ENCODE data around the gene ZFP14.

The ZFP14 gene

DNA sequence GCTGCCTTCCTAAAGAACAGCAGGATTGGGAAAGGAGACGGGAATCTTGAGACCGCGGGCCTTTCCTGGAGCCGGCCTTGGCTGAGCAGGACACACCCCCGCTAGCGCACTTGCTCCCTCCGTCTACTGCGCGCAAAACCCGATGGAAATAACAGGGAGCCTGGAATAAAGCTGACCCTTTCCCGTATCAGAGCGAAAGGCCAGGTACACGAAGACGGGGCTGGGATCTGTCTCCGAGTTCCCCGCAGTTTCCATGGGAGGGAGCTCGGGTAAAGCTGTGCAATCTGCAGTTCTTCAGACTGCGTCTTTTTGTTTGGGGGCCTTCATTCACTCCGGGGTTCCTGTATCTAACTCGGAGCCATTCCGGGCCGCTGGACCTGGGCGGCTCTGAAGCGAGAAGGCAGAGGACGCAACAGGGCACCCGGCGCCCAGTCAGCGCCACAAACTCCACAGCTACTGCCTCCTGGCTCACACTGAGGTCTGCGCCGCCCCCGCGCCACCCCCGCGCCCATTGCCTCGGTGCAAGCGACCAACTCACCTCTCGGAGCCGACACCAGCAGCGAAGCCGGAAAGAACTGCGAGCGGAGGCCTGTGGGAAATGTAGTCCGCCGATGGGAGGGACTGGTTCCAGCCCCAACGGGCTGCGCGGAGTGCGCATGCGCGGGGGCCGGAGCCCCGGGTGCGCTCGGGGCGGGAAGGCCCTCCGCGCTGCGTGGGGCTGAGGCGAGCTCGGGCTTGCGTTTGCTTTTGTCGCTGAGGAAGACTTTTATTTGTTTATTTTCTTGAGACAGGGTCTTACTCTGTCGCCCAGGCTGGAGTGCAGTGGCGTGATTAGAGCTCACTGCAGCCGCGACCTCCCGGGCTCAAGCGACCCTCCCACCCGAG is at the start of gene ZFP14:
ZFP14 (minus strand) TSS at position 577 of the 885 bp plus-strand sequence. CDS start 11,309 bp downstream, outside the sequence.
- DNase-seq (ENCODE audit: low read depth in 2 of 2), result peak; percentile 84

DNA sequence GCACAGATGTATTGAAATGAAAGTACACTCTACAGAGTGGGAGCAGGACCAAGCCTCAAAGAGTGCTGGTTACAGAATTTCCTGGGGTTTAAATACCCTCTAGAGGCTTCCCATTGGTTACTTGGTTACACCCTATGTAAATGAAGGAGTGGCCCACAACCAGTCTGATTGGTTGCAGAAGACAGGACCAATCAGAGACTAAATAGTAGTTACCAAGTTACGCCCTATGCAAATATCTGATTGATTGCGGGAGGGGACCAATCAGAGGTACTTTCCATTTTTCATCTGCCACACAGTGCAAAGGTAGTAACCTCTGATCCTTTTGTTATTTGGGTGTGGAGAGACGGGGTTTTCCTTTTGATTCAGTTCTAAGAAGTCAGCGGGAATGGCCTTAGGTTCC is 44.9 kb upstream of the ZFP14 start:
- DNase-seq (ENCODE audit: low read depth in 2 of 2), result no peak

DNA sequence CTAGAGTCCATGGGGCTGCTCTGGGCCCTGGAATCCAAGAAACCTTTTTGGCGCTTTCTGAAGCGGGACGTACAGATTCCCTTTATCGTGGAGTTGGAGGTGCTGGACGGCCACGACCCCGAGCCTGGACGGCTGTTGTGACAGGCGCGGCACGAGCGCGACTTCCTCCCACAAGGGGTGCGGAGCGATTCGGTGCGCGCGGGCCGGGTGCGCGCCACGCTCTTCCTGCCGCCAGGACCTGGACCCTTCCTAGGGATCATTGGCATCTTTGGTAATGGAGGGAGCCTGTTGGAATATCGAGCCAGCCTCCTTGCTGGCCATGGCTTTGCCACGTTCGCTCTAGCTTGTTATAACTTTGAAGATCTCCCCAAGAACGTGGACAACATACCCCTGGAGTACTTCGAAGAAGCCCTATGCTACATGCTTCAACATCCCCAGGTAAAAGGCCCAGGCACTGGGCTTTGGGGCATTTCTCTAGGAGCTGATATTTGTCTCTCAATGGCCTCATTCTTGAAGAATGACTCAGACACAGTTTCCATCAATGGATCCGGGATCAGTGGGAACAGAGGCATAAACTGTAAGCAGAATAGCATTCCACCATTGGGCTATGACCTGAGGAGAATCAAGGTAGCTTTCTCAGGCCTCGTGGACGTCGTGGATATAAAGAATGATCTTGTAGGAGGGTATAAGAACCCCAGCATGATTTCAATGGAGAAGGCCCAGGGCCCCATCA is 42.9 kb upstream of the ZFP14 start:
- DNase-seq (ENCODE audit: low read depth in 2 of 2), result no peak

GRCh38 chr19:36420961-36421748 is 42.2 kb upstream of the ZFP14 start:
- peak in 1 of 2 experiments; percentile 3 for DNase-seq (ENCODE audit: low read depth in 2 of 2)

DNA sequence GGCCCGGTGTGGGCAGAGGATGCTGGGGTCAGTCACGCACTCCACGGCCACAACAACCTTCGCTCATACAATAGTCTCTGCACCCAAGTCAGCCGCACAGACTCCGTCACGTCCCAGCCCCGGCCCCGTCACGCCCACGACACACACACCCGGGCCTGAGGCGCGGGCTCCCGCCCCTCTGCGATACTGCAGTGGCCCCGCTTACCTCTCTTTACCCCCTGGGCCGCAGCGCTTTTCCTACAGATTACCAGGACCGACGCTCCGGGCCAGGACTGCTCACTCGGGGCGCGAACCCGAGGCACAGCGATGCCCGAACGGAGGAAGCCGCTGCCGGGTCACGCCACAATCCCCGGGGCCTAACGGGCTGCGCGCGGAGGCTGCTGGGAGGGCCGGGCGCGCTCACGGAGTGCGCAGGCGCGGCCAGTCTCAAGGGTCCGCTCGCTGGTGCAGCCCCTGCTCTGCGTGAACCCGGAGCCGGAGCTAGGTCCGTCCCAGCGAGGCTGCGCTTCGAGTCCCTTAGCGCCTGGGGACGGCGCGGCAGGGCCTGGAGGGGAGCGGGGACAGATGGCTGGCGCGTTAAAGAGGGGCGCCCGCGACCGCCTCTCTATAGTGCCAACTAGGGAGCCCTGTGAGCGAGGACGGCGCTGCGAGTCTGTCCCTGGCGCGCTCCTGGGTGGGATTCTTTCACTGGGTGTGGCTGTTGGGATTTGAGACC is 39.4 kb upstream of the ZFP14 start, which contains the start of gene ZFP82:
ZFP82 (minus strand) TSS at position 358 of the 715 bp plus-strand sequence. CDS start 8,855 bp downstream, outside the sequence.
- peak; percentile 55 to 63 for DNase-seq (ENCODE audit: low read depth in 2 of 2)

DNA sequence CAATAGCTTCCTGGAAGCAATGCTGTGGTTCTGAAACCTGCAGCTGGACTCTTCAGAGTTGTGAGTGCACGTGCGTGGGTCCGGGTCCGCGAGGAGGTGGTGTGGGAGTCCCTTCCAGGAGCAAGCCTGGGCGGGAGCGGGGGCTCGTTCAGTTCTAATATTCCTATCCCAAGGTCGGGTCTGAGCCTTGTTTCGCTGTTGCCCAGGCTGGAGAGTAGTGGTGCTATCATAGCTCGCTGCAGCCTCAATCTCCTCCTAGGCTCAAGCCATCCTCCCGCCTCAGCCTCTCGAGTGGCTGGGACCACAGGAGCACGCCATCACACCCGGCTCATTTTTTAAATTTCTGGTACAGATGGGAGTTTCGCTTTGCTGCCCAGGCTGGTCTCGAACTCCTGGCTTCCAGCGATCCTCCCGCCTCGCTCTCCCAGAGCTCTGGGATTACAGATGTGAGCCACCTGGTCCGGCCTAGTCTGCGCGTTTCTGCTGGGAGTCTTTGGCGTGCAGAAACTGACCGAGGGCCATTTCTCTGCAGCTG is 38.8 kb upstream of the ZFP14 start:
- no peak for DNase-seq (ENCODE audit: low read depth in 2 of 2)

DNA sequence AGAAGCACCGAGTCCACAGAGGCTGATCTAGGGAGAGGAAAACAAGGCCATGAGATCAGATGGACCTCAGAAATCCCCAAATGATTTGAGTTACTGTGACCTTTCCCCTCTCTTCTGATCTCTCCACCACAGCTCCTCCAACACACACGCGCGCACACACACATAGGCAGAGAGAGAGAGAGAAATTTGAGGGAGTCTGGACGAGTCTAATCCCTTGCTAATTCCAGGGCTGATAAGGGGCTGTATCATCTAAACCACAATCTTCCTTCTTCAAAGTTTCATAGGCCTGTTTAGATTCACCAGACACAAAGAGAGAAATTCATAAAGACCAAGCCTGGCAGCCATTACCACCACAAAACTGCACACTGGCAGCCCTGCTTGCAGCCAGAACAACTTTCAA is 30.8 kb upstream of the ZFP14 start:
- no peak for DNase-seq (ENCODE audit: low read depth in 2 of 2)

DNA sequence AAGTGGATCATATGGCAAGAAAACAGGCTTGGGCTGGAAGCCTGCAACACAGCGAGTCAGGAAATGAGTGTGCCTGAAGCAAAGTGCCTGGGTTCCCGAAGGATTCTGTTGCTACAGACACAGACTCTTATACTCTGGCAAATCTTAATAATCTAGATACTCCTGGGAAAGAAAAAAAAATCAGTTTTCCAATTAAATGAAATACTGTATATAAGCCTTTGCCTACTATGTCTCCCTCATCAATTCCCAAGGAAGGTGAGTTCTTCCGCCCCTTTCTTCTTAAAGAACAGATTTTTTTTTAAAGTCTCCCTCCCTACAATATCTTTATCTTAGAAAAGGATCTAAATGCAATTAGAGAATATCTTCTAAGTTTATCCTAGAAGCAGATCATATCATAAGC is 29.1 kb upstream of the ZFP14 start:
- DNase-seq (ENCODE audit: low read depth in 2 of 2), result no peak

DNA sequence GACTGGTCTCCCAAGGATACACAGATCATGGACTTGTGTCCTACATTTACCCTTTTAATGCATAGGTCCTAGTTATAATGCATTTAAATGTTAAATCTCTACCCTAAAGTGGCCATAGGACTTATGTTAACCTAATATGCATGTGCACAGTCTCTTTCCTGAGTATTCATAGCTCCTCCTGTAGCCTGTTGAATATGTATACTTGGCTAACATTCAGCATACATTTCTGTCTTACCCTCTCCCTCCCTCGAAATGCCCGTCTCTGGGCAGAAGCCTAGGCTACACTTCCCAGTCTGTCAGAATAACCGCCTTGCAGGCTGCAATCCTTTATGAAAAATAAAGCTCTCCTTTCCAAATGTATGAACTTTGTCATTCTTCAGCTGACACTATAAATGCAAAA is 25.5 kb upstream of the ZFP14 start:
- no peak for DNase-seq (ENCODE audit: low read depth in 2 of 2)

DNA sequence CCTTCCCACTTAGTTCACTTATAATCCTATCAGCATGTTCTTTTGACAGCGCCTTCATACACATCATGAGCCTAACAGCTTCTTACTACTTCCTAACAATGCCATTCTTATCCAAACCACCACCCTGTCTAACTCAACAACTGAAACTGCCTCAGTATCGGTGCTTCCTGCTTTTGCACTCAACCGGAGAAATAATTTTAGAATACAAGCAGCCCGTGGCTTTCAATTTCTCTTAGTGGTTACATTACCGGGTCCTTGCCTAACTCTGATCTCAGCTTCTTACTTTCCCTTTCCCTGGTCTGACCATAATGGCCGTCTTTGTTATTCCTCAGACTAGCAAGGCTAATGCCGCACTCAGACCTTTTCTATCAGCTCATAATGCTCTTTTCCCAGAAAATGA is 22.5 kb upstream of the ZFP14 start:
- no peak for DNase-seq (ENCODE audit: low read depth in 2 of 2)

- no peak for DNase-seq (ENCODE audit: low read depth in 2 of 2)
Measured at GRCh38 chr19:36398571-36398970, 19.6 kb upstream of the ZFP14 start.

GRCh38 chr19:36392916-36393673 is 14.1 kb upstream of the ZFP14 start:
- DNase-seq (ENCODE audit: low read depth in 2 of 2), result no peak

DNA sequence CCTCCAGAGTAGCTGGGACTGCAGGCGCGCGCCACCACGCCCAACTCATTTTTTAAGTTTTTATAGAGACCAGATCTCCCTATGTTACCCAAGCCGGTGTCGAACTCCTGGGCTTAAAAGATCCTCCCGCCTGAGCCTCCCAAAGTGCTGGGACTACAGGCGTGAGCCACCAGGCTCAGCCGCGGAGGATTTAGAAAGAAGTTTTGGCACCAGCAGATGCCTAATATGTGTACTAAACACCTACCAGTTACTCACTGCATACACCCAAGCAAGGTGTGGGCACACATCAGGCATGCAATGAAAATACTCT is 464 bp upstream of the ZFP14 start:
- DNase-seq (ENCODE audit: low read depth in 2 of 2), result no peak

DNA sequence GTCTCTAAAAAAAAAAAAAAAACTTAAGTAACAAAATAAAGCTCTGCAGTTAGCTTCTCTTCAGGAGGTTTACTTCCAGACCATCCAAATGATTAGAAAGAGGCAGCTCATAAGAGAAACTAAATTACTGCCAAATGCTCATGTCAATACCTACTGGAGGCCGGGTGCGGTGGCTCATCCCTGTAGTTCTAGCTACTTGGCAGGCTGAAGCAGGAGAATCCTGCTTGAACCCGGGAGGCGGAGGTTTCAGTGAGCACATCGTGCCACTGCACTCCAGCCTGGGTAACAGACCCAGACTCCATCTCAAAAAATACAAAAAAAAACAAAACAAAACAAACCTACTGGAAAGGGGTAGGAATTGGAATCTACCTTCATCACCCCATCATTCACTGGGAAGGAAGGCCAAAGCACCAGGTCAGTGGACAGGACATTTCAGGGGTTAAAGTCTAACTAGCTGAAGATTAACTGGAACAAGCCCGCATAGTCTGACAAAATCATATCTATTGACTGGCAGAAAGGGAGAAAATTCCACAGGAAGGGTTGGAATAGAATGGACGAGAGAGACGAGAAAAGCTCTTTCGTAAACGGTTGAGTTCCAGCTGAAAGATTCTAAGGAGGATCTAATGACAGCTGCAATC is 1.3 kb downstream of the ZFP14 start:
- no peak for DNase-seq (ENCODE audit: low read depth in 2 of 2)

DNA sequence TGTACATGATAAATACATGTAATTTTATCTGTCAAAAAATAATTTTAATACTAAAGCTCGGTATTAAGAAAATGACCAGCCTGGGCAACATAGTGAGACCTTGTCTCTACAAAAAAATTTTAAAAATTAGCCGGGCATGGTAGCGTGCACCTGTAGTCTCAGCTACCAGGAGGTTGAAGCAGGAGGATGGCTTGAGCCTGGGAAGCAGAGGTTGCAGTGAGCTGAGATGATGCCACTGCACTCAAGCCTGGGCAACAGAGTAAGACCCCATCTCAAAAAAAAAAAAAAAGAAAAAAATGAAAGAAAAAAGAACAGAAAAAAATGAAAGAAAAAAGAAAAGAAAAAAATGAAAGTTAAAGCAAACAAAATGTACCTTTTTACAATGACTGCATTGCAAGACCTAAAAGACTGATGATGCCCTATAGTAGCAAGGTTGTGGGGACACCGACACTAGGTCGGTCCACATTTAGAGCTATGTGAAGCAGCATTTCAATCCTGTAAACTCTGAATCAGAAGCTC is 5.3 kb downstream of the ZFP14 start:
- DNase-seq (ENCODE audit: low read depth in 2 of 2), result no peak

DNA sequence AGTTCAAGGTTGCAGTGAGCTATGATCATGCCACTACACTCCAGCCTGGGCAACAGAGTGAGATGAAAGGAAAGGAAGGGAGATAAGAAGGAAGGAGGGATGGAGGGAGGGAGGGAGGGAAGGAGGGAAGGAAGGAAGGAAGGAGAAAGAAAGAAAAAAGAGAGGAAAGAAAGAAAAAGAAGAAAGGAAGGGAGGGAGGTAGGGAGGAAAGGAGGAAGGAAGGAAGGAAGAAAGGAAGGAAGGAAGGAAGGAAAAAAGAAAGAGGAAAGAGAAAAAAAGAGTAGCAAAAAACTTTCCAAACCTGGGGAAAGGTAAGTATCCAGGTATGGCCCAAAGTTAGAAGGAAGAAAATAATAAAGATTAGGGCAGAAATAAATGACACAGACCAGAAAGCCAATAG is 7.1 kb downstream of the ZFP14 start:
- no peak for DNase-seq (ENCODE audit: low read depth in 2 of 2)

GRCh38 chr19:36363845-36364244 is 15.2 kb downstream of the ZFP14 start:
- no peak for DNase-seq (ENCODE audit: low read depth in 2 of 2)

GRCh38 chr19:36340786-36341372 is 38.1 kb downstream of the ZFP14 start:
- DNase-seq (ENCODE audit: low read depth in 2 of 2), result no peak

Measured in fibroblast of skin of left quadriceps (primary cell).